RCC 7860 (cell line): Measurements from ENCODE around the gene TMEM245.
"Not testable (repeated sequence)": the region's sequence is repeated elsewhere in the genome, so short reads cannot be mapped to it uniquely, and the experiment has no call there.

Experiments used
- DNase-seq: peaks from one replicate; pipeline ENCODE4 v3.0.0-alpha.2; 2015; ENCODE audit warnings: low spot score
- FAIRE-seq: peaks from 2 replicates; lab custom pipeline; 2012; peaks lifted over from hg19 to GRCh38; lab: Jason Lieb, UNC

The TMEM245 gene

GRCh38 chr9:109134167-109134578, 14.4 kb upstream of the TMEM245 start:
- FAIRE-seq, result no peak
- DNase-seq, result no peak

DNA sequence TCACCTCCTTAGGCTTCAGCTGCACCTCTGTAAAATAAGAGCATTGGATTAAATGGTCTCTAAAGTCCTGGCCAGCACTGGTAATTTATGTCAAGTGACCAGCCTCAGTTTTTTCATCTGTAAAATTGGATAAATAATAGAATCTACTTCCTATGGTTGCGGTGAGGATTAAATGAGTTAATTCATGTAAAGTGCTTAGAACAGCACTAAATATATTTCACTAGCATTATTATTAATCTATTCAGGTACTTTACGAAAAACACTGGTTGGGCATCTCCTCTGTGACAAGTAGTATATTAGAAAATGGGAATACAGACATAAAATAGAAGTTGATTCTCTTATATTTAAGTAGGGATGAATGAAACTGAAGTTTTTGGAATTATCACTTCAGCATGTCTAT, 13.8 kb upstream of the TMEM245 start:
- DNase-seq (no peak), FAIRE-seq (no peak)

- DNase-seq, result no peak
- FAIRE-seq, result no peak
Observed at GRCh38 chr9:109132567-109133021, 12.8 kb upstream of the TMEM245 start.

DNA sequence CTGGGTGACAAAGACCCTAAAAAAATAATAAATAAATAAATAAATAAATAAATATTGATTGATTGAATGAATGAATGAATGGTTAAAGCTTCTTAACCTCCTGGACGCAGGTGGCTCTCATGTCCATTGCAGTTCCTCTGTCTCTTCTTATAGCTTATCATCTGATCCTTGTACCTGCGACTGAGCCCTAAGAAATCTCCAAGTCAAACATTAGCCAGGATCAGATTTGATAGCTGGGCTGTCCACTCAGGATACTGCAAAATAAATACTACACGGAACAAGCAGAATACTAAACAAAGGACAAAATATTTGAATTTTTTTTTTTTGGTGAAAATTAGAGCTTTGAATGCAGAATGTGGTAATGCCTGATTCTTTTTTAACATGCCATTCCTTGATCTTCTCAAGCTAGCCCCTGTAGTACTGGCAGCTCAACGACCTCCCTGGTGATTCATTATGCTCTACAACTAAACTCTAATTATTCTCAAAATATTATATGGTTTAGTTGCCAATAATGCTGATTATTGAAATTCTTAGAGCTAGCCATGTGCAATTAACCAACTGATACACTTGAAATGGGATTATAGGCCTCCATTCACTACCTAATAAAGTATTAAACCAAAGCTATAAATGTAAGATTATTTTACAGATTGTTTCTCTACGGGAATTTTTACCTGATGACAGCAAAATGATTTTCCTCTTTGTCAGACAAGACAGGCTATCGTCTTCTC, 9.9 kb upstream of the TMEM245 start:
- DNase-seq (no peak), FAIRE-seq (no peak)

GRCh38 chr9:109126671-109127070, 6.9 kb upstream of the TMEM245 start:
- FAIRE-seq, DNase-seq: not testable (repeated sequence)

DNA sequence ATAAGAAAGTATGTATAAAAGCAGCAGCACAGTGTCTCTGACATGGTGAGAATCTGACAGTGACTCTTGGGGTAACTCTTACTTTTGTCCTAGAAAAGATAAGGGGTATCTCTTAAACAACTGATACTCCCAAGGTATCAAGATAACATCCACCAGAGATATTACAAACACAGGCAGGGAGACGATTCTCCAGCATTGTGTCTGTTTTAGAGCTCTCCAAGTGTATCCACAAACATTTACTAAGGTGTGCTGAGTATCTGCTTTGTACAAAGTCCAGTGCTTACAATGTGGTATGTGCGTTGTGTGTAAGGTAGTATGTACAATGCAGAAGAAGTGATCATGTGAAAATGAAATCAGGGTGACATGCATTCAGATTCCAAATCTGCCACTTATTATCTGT, 4.4 kb upstream of the TMEM245 start:
- DNase-seq, result no peak
- FAIRE-seq, result no peak

DNA sequence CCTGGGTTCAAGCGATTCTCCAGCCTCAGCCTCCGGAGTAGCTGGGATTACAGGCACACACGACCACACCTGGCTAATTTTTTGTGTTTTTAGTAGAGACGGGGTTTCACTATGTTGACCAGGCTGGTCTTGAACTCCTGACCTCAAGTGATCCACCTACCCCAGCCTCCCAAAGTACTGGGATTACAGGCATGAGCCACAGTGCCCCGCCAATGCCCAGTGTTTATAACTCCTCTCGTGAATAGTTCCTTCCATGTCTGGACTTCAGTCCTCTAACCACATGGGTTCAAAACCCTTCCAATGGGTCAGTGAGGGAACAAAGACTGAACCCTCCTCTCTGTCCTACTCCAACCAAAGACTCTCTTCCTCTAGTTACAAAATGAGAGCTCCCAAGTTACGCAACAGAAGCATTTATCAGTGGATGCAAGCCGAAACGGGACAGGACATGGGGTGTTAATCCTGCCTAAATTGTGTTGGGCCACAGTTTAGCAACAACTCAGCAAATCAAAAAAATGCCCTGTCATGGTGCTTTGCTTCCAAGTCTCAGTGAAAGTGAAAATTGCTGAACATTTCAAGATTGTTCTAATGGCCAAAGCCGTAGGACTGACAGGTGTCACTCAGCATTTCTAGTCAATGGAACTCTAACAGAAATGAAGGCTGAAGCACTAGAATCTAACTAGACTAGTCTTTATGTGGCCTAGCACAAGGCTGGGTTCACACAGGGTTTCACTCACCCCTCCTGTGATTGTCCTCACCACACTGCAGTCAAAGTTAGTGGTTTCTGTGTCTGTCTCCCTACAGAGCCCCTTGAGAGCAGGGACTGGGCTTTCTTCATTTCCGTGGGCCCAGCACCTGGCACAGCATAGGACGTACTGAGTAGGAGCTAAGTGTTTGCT, 3.2 kb upstream of the TMEM245 start:
- DNase-seq (no peak), FAIRE-seq (no peak)

DNA sequence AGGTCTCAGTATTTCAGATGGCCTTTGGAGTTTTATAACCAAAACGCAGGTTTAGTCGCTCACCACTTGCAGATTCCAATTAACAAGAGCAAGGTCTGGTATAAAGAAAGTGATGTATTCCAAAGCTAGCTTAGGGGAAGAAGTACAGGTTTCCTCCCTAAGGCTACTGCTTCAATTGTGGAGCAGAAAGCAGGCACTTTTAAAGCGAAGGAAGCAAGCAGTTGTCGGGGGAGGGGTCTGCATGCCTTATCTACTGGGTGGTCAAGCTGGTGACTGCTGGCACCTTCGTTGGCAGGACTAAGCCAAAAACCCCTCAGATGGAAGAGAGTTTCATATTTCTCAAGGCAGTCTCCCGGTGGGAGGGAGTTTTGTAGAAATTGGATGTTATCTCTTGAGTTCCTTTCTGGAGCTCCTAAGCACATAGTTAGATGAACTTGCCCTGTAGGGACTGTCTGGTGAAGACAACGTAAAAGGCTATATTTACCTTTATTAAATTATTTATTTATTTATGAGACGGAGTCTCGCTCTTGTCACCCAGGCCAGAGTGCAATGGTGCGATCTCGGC, 1.6 kb upstream of the TMEM245 start:
- no peak for DNase-seq
- FAIRE-seq, result no peak

DNA sequence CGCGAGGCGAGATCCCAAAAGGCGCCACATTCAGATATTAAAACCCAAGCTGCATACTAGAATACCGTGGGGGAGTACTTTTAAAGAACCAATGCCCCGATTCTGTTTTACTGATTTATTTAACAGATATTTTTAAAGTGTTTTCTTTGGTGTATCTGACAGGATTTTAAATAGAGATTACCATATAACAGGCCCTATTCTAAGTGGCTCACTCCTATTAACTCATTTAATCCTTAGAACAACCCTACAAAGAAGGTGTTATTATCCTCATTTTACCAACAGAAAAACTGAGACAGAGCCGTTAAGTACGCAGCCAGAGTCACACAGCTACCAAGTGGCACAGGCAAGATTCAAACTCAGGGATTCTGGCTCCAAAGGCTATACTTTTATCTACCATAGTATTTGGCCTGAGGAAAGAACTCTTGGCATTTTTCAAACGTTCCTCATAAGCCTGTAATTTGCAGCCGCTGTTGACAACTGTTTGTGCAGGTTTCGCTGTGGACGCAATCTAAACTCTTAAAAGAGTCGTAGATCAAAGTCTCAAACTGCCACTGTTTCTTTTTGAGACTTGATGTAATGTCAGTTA, 550 bp upstream of the TMEM245 start:
- no peak for DNase-seq
- FAIRE-seq, result no peak

DNA sequence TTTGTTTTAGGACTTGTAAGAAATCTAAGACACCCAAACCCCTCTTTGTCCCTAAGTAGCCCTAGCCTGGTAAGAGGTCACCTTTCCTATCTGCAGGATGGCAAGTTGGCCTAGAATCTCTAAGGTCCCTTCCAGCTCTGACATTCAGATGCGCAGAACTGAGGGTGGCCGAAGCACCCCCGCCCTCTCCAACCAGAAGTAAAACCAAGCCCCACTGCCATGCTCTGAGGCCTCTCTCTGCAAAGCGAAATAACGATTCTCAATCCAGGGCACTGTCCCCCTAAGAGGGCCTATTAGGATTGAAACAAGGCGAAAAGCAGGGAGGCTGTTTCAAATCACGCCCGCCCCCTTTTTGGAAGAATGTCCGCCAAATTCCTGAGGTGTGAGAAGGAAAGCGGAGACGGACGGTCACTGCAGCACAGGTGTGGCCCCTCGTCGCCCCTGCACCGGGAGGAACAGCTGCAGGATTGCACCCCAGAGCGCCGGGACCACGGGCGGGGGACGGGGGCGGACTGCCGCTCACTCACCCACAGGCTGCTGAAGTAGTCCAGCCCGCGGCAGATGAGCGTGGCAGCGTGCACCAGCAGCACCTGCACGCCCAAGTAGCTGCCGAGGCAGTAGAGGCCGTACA, 824 bp downstream of the TMEM245 start:
- FAIRE-seq (no peak), DNase-seq (no peak)

DNA sequence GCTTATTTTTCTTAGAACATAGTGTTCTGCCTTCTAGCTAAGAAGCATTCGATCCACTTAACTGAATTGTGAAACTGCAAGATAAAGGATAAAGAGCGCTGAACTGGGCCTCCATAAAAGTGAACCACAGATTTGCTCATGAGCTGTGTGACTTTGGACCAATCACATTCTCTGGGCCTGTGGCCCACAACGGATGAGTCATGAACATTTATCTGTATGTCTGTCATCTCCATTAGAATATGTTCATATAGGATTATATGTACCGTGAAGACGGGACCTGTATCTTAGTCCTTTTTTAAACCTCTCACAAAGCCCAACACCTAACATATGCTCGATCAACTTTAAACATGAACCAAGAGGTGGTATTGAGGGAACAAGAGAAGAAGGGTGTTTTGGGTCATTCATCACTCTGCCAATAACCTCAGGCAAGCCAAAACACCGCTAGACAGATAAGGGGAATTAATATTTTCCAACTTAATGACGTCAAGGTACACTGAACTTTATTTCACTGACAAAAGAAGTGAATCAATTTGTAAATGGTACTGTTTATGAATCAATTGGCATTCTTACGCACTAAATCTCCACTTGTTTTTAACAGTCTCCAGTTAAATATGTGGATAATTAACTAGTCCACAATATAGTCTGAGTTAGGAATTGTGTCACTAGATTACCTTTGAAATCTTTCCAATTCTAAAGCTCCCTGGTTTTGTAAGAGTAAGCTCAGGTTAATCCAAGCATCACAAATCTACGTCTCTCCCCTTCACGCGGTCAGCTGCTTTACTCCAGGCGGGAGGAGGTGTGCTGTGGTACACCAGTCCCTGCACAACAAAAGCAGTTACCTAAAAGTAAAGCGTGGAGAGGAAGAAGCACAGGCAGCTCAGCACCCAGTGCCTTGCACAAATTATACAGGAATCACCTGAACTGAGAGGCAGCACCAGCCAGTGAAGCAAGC, 1.6 kb downstream of the TMEM245 start:
- peak; percentile 85 for DNase-seq
- FAIRE-seq, result peak; percentile 91

- FAIRE-seq (no peak), DNase-seq (no peak)
Observed at GRCh38 chr9:109115931-109116526, 3.7 kb downstream of the TMEM245 start.

DNA sequence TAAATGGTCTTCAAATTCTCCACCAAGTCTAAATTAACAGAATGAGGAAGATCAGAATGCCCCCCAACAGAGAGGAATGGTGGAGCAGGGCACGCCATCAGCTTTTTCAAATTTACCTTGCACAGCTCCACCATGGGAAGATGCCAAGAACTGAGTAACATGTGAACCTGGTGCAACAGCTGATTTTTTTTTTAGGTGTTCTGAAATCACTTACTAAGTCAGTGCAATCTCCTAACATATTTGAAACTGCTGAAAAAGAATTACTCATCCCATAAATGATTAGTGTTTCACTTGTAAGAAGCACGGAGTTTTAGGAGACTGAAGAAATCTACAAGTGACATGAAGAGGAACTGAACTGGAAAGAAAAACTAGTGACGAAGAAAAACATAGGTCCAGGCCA, 5.1 kb downstream of the TMEM245 start:
- peak; percentile 95 for FAIRE-seq

DNA sequence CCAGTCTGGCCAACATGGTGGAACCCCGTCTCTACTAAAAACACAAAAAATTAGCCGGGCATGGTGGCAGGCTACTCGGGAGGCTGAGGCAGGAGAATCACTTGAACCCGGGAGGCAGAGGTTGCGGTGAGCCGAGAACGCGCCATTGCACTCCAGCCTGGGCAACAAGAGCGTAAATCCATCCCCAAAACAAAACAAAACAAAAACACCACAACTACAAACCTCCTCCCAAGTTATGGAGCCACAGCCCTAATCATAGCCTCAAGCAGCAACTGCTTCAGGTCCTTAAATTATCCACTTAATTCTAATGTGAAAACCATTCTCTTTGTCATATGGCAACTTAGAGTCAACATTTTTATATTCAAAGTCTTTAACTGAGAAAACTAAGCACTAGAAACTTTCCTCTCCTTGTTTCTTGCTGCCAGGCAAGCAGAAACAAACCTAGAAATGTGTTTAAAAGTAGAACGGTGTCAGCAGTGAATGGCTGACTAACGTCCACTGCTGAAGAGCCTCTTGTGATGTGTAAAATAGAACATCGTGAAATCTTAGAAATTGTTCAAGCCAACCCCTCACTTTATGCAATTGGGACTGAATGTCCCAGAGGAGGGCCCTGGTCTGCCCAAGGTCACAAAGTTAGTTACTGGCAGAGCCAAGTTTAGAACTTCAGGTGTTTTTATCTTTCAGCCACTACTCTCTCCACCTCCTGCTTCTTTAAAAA, 5.7 kb downstream of the TMEM245 start:
- DNase-seq (no peak), FAIRE-seq (no peak)

More for the DNA sequence above, 5.1 kb downstream of the TMEM245 start:
- DNase-seq, result peak; percentile 97

DNA sequence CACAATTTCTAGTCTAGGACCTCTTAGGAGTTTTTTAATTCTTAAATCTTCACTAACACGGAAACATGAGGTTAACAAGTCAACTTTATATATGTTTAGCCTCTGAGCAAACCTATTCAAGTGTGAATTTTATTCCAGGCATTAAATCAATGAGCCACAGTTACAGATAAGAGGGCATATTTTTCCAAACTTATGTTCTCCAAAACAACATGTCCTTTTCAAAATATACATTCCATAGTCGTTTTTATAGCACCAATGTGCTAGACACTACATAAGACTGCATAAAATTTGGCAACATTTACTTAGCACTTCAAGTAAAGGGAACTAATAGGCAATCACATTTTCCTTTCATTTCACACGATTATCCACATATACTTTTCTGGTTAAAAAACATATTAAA, 6.5 kb downstream of the TMEM245 start:
- DNase-seq (no peak), FAIRE-seq (peak; percentile 8)

- FAIRE-seq (peak; percentile 88), DNase-seq (peak; percentile 69)
Observed at GRCh38 chr9:109110329-109111021, 9.3 kb downstream of the TMEM245 start.

DNA sequence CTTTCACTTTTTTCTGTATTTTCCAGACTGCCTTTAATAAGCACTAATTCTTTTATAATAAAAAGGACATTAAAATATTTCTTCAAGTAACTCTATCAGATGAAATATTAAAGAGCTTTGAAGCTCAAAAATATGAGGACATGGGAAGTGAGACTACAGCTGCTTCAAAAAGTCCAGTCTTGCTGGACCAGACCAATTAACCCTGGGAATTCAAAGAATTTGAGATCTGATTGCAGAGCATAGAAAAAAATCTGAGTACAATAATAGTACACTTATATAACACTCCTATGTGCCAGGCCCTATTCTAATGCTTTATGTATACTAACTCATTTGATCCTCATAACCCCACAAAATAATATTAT, 9.8 kb downstream of the TMEM245 start:
- DNase-seq (no peak), FAIRE-seq (no peak)

DNA sequence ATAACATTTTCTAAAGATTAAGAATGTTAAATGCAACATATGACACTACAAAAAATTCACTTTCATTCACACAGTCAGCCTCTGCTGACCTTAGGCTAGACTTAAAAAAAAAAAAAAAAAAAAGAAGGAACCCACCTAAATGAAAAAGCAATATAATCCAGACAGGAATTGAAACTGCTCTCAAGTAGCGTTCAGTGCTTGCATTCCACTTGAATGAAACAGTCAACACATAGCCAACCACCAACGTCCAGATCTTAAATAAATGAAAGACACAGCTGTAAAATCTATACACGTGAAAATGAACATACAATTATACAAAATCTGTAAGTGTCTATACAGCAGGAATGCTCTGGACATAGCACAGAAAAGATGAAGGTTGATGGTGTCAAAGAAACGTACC, 11.4 kb downstream of the TMEM245 start:
- FAIRE-seq (peak; percentile 78), DNase-seq (peak; percentile 50)
